Measurements from ENCODE around the gene RUNX1. TPM values are rescaled to one million over a fixed set of nuclear protein-coding genes. Genes with fewer than 3 reads are reported as not detected.

The RUNX1 gene
- total RNA-seq, 1 donor from 2014 or later = 0.47 TPM

DNA sequence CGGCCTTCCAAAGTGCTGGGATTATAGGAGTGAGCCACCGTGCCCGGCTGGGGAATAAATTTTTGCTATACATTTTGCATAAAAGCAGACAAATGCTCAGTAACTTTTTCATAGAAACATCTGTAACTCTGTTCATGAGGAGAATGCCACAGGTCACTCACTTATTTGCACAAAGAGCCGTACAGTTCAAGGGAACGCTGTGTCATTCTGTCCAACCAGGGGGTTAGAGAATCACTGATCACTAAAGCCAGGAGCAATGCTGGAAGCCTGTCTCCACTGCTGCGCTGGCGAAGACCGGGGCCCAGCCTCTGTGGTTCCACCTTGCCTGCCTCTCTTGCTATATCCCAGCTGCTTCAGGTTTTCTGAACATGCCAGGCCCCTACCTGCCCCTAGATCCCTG is 58.3 kb downstream of the RUNX1 start:
- Mint-ChIP-seq H3K4me3 (ENCODE audit: unreplicated experiment) (no peak overlapping the region), H3K27ac (ENCODE audit: unreplicated experiment) (no peak overlapping the region), H3K27me3 (ENCODE audit: unreplicated experiment) (peaks cover 2% of the 10 kb centered on the region), H3K36me3 (ENCODE audit: unreplicated experiment) (no peaks in the 10 kb centered on the region), H3K4me1 (ENCODE audit: low read depth, unreplicated experiment) (peaks cover 5% of the 10 kb centered on the region), H3K9me3 (ENCODE audit: unreplicated experiment) (peaks cover 1% of the 10 kb centered on the region)
- DNase-seq = no peak
- TF ChIP-seq CTCF (IDR thresholded peaks at IDR 0.05; ENCODE audit: partially characterized antibody, unreplicated experiment) = no peak

GRCh38 chr21:34989337-34990151 is 59.6 kb downstream of the RUNX1 start:
- no peak overlapping the region for H3K27ac Mint-ChIP-seq (ENCODE audit: unreplicated experiment)
- DNase-seq = no peak
- no peak for TF ChIP-seq CTCF (IDR thresholded peaks at IDR 0.05; ENCODE audit: partially characterized antibody, unreplicated experiment)

GRCh38 chr21:34988625-34989024 is 60.5 kb downstream of the RUNX1 start:
- Mint-ChIP-seq H3K4me1 (ENCODE audit: low read depth, unreplicated experiment) (peaks cover 5% of the 10 kb centered on the region), H3K36me3 (ENCODE audit: unreplicated experiment) (no peaks in the 10 kb centered on the region), H3K27ac (ENCODE audit: unreplicated experiment) (no peak overlapping the region), H3K4me3 (ENCODE audit: unreplicated experiment) (no peak overlapping the region), H3K27me3 (ENCODE audit: unreplicated experiment) (peaks cover 2% of the 10 kb centered on the region), H3K9me3 (ENCODE audit: unreplicated experiment) (peaks cover 1% of the 10 kb centered on the region)
- DNase-seq = no peak
- TF ChIP-seq CTCF (IDR thresholded peaks at IDR 0.05; ENCODE audit: partially characterized antibody, unreplicated experiment) = no peak

More at GRCh38 chr21:34989337-34990151, 59.6 kb downstream of the RUNX1 start:
- no peaks in the 10 kb centered on the region for H3K36me3 Mint-ChIP-seq (ENCODE audit: unreplicated experiment)
- H3K4me3 Mint-ChIP-seq (ENCODE audit: unreplicated experiment) = no peak overlapping the region
- H3K4me1 Mint-ChIP-seq (ENCODE audit: low read depth, unreplicated experiment) = peaks cover 5% of the 10 kb centered on the region
- peaks cover 1% of the 10 kb centered on the region for H3K9me3 Mint-ChIP-seq (ENCODE audit: unreplicated experiment)
- peaks cover 2% of the 10 kb centered on the region for H3K27me3 Mint-ChIP-seq (ENCODE audit: unreplicated experiment)

- Mint-ChIP-seq H3K36me3 (ENCODE audit: unreplicated experiment) (no peaks in the 10 kb centered on the region), H3K4me1 (ENCODE audit: low read depth, unreplicated experiment) (peaks cover 5% of the 10 kb centered on the region), H3K27ac (ENCODE audit: unreplicated experiment) (no peak overlapping the region), H3K27me3 (ENCODE audit: unreplicated experiment) (peaks cover 2% of the 10 kb centered on the region), H3K4me3 (ENCODE audit: unreplicated experiment) (no peak overlapping the region), H3K9me3 (ENCODE audit: unreplicated experiment) (peaks cover 1% of the 10 kb centered on the region)
- TF ChIP-seq CTCF (IDR thresholded peaks at IDR 0.05; ENCODE audit: partially characterized antibody, unreplicated experiment) = no peak
- DNase-seq = no peak
These were observed 61.0 kb downstream of the RUNX1 start for GRCh38 chr21:34988139-34988538.

- no peak for TF ChIP-seq CTCF (IDR thresholded peaks at IDR 0.05; ENCODE audit: partially characterized antibody, unreplicated experiment)
- Mint-ChIP-seq H3K4me3 (ENCODE audit: unreplicated experiment) (no peak overlapping the region), H3K27me3 (ENCODE audit: unreplicated experiment) (peaks cover under 1% of the 10 kb centered on the region), H3K4me1 (ENCODE audit: low read depth, unreplicated experiment) (peaks cover 5% of the 10 kb centered on the region), H3K9me3 (ENCODE audit: unreplicated experiment) (peaks cover 1% of the 10 kb centered on the region), H3K36me3 (ENCODE audit: unreplicated experiment) (no peaks in the 10 kb centered on the region), H3K27ac (ENCODE audit: unreplicated experiment) (no peak overlapping the region)
- no peak for DNase-seq
These were observed 61.5 kb downstream of the RUNX1 start for GRCh38 chr21:34987501-34988072.

Data from glutamatergic neuron (in vitro differentiated cells).